ENCODE results near the gene EIF2B4.
"Not testable (repeated sequence)": the region's sequence is repeated elsewhere in the genome, so short reads cannot be mapped to it uniquely, and the experiment has no call there.

GRCh38 chr2:27319839-27320238 is 50.3 kb downstream of the EIF2B4 start:
- TF ChIP-seq EZH2 (IDR thresholded peaks at IDR 0.05; ENCODE audit: borderline replicate concordance, low read depth, low read length, poor library complexity, severe bottlenecking); CTCF (conservative IDR thresholded peaks at IDR 0.05; ENCODE audit: low read depth, low read length): not testable (repeated sequence)

Measured in A673 (cell line).